ENCODE data around the gene ASXL2.

- TF ChIP-seq ELF4 (IDR thresholded peaks at IDR 0.05) = no peak
- TF ChIP-seq TARDBP (IDR thresholded peaks at IDR 0.05) = no peak
- TF ChIP-seq ARNT (IDR thresholded peaks at IDR 0.05) = no peak
- TF ChIP-seq SP1 (IDR thresholded peaks at IDR 0.05) = no peak
- TF ChIP-seq BHLHE40 (IDR thresholded peaks at IDR 0.05; ENCODE audit: borderline replicate concordance) = no peak
- no peak for TF ChIP-seq FOXM1 (IDR thresholded peaks at IDR 0.05; ENCODE audit: borderline replicate concordance)
- no peak for TF ChIP-seq FOXA1 (IDR thresholded peaks at IDR 0.05)
- no peak for TF ChIP-seq ZNF384 (IDR thresholded peaks at IDR 0.05)
- TF ChIP-seq LEF1 (IDR thresholded peaks at IDR 0.05; ENCODE audit: borderline replicate concordance) = no peak
- no peak for TF ChIP-seq NFRKB (IDR thresholded peaks at IDR 0.05)
- no peak for TF ChIP-seq HDGF (IDR thresholded peaks at IDR 0.05; ENCODE audit: borderline replicate concordance)
Measured at GRCh38 chr2:25926984-25927756, 48.9 kb upstream of the ASXL2 start.
